H1 (cell line): ENCODE measurements around the gene FBXL12. TPM values are rescaled to one million over a fixed set of nuclear protein-coding genes. Genes with fewer than 3 reads are reported as not detected.
A peak's percentile ranks its signal among the peaks of the same experiment; 100 is the strongest.

ENCODE experiments used
- CTCF ChIA-PET: fragments of 300-600 bp; sonication (Branson Sonifier 250); formaldehyde crosslinking; loops from one replicate; lab custom pipeline; 2021; ENCODE audit not compliant: partially characterized antibody; lab: Charles Lee
- POLR2A ChIA-PET: fragments of 300-600 bp; sonication (Branson Sonifier 250); formaldehyde crosslinking; loops from one replicate; lab custom pipeline; 2021; ENCODE audit warnings: inconsistent platforms; ENCODE audit not compliant: partially characterized antibody; lab: Charles Lee
- DNase-seq, 2 experiments: peaks; one replicate each; pipeline versions ENCODE4 v3.0.0 to v3.0.0-alpha.2; 2010 to 2022; ENCODE audit warnings: low spot score in 2 of 2, low read depth in 1 of 2, mixed read lengths in 1 of 2
- FAIRE-seq: peaks from 2 replicates; lab custom pipeline; 2011; peaks lifted over from hg19 to GRCh38; lab: Jason Lieb, UNC
- H2AFZ ChIP-seq: 2 replicates; pipeline ENCODE4 v1.8.1; 2012; ENCODE audit warnings: low read length, inconsistent platforms
- H2AK5ac ChIP-seq: 2 replicates; pipeline ENCODE4 v1.6.1; 2013; ENCODE audit warnings: low read depth, low read length
- H2BK120ac ChIP-seq: replicated peaks from 2 replicates; pipeline ENCODE3; 2013; ENCODE audit warnings: low read depth, low read length, inconsistent platforms
- H2BK12ac ChIP-seq: 2 replicates; pipeline ENCODE4 v1.6.1; 2013; ENCODE audit warnings: low read depth, low read length
- H2BK15ac ChIP-seq: 2 replicates; pipeline ENCODE4 v1.6.1; 2013; ENCODE audit warnings: low read length
- H2BK20ac ChIP-seq: 2 replicates; pipeline ENCODE4 v1.6.1; 2013; ENCODE audit warnings: low read length
- H2BK5ac ChIP-seq: 2 replicates; pipeline ENCODE4 v1.6.1; 2013; ENCODE audit warnings: low read depth, low read length
- H3K14ac ChIP-seq: 2 replicates; pipeline ENCODE4 v1.6.1; 2013; ENCODE audit warnings: inconsistent platforms; ENCODE audit not compliant: insufficient read length
- H3K18ac ChIP-seq: 2 replicates; pipeline ENCODE4 v1.6.1; 2013; ENCODE audit warnings: low read length; ENCODE audit errors: extremely low read depth
- H3K23ac ChIP-seq: 2 replicates; pipeline ENCODE4 v1.6.1; 2013; ENCODE audit warnings: inconsistent platforms; ENCODE audit not compliant: insufficient read length
- H3K23me2 ChIP-seq: 2 replicates; pipeline ENCODE4 v1.6.1; 2013; ENCODE audit warnings: low read depth, low read length
- H3K27ac ChIP-seq: 2 replicates; pipeline ENCODE4 v1.6.1; 2011; ENCODE audit warnings: low read depth, low read length, inconsistent platforms
- H3K27me3 ChIP-seq, 4 experiments: replicated peaks in 1 of 4; 1 replicate in 1 of 4; 2 replicates in 3 of 4; pipeline versions ENCODE4 v1.6.1 to v1.8.1; 2011 to 2013; ENCODE audit warnings: low read length in 3 of 4, mild to moderate bottlenecking in 3 of 4, inconsistent platforms in 2 of 4, mixed read lengths in 2 of 4, moderate library complexity in 1 of 4; ENCODE audit not compliant: control insufficient read depth in 3 of 4, insufficient read depth in 3 of 4; ENCODE audit errors: extremely low read depth in 1 of 4
- H3K36me3 ChIP-seq, 4 experiments: 2 replicates each; pipeline versions ENCODE4 v1.6.1 to v1.8.1; 2011 to 2013; ENCODE audit warnings: mild to moderate bottlenecking in 4 of 4, low read length in 3 of 4, moderate library complexity in 2 of 4, control low read depth in 1 of 4, inconsistent platforms in 1 of 4; ENCODE audit not compliant: insufficient read depth in 4 of 4, control insufficient read depth in 2 of 4
- H3K4ac ChIP-seq: replicated peaks from 2 replicates; pipeline ENCODE3; 2013; ENCODE audit warnings: low read length, low read depth, mixed read lengths, inconsistent platforms; ENCODE audit not compliant: insufficient read length
- H3K4me1 ChIP-seq, 4 experiments: replicated peaks in 1 of 4; 1 replicate in 1 of 4; 2 replicates in 3 of 4; pipeline versions ENCODE4 v1.6.1 to v1.8.1; 2011 to 2013; ENCODE audit warnings: low read length in 3 of 4, inconsistent platforms in 2 of 4, mixed read lengths in 1 of 4; ENCODE audit not compliant: insufficient read depth in 4 of 4, control insufficient read depth in 3 of 4
- H3K4me2 ChIP-seq, 2 experiments: 2 replicates each; pipeline versions ENCODE4 v1.6.1 to v1.8.1; 2011 to 2013; ENCODE audit warnings: low read depth in 2 of 2, low read length in 2 of 2, control low read depth in 1 of 2, inconsistent platforms in 1 of 2, mild to moderate bottlenecking in 1 of 2; ENCODE audit not compliant: insufficient read depth in 1 of 2
- H3K4me3 ChIP-seq, 4 experiments: fragments of 200-600, 300-600 bp in 1 of 4; sonication (generic), shearing (Covaris generic), sonication (Bioruptor Twin) in 1 of 4; 2 replicates each; pipeline versions ENCODE4 v1.5.1 to v1.8.1; 2011 to 2016; ENCODE audit warnings: low read length in 4 of 4, low read depth in 3 of 4, control low read depth in 2 of 4, inconsistent platforms in 2 of 4, mild to moderate bottlenecking in 2 of 4, mixed read lengths in 1 of 4, moderate library complexity in 1 of 4; ENCODE audit not compliant: insufficient read depth in 2 of 4; ENCODE audit errors: extremely low read depth in 1 of 4
- H3K56ac ChIP-seq: replicated peaks from 2 replicates; pipeline ENCODE3; 2013; ENCODE audit warnings: low read depth, mild to moderate bottlenecking, mixed read lengths, low read length, inconsistent platforms; ENCODE audit not compliant: insufficient read length
- H3K79me1 ChIP-seq: 2 replicates; pipeline ENCODE4 v1.6.1; 2013; ENCODE audit warnings: low read depth, low read length, control low read depth
- H3K79me2 ChIP-seq, 2 experiments: 2 replicates each; pipeline versions ENCODE4 v1.6.1 to v1.8.1; 2012 to 2013; ENCODE audit warnings: low read length in 2 of 2, mild to moderate bottlenecking in 2 of 2, inconsistent platforms in 1 of 2; ENCODE audit not compliant: insufficient read depth in 2 of 2, control insufficient read depth in 1 of 2
- H3K9ac ChIP-seq, 4 experiments: replicated peaks in 1 of 4; 1 replicate in 1 of 4; 2 replicates in 3 of 4; pipeline versions ENCODE4 v1.6.1 to v1.8.1; 2011 to 2013; ENCODE audit warnings: low read depth in 3 of 4, low read length in 3 of 4, control low read depth in 2 of 4, mild to moderate bottlenecking in 2 of 4, moderate library complexity in 2 of 4, inconsistent platforms in 1 of 4; ENCODE audit errors: extremely low read depth in 1 of 4
- H3K9me3 ChIP-seq, 2 experiments: 2 replicates each; pipeline versions ENCODE4 v1.6.1 to v1.8.1; 2012 to 2013; ENCODE audit warnings: mild to moderate bottlenecking in 2 of 2, moderate library complexity in 2 of 2, control low read depth in 1 of 2, inconsistent platforms in 1 of 2, low read depth in 1 of 2, low read length in 1 of 2, mixed read lengths in 1 of 2; ENCODE audit not compliant: insufficient read depth in 2 of 2
- H4K20me1 ChIP-seq, 2 experiments: replicated peaks in 1 of 2; 2 replicates each; pipeline versions ENCODE3 to v1.8.1; 2011 to 2013; ENCODE audit warnings: inconsistent platforms in 2 of 2, low read length in 2 of 2, mild to moderate bottlenecking in 1 of 2; ENCODE audit not compliant: insufficient read depth in 2 of 2, control insufficient read depth in 1 of 2
- H4K5ac ChIP-seq: 2 replicates; pipeline ENCODE4 v1.6.1; 2013; ENCODE audit warnings: low read length, low read depth, mixed read lengths, inconsistent platforms; ENCODE audit not compliant: insufficient read length
- H4K8ac ChIP-seq: 2 replicates; pipeline ENCODE4 v1.8.0; 2013; ENCODE audit warnings: mild to moderate bottlenecking, moderate library complexity, low read length, inconsistent platforms; ENCODE audit not compliant: insufficient read depth; ENCODE audit errors: extremely low read depth
- H4K91ac ChIP-seq: replicated peaks from 2 replicates; pipeline ENCODE3; 2013; ENCODE audit warnings: low read length, mixed read lengths, inconsistent platforms; ENCODE audit not compliant: insufficient read length
- ATF2 ChIP-seq: IDR thresholded peaks from 2 replicates; pipeline ENCODE4 v1.6.1; 2012; ENCODE audit warnings: low read length, inconsistent platforms
- HDAC6 ChIP-seq: IDR thresholded peaks from one replicate; pipeline ENCODE4 v1.7.1; 2012; ENCODE audit warnings: low read depth, mild to moderate bottlenecking, inconsistent platforms, low read length, moderate library complexity
- KDM4A ChIP-seq: IDR thresholded peaks from one replicate; pipeline ENCODE4 v1.7.1; 2012; ENCODE audit warnings: low read depth, mild to moderate bottlenecking, moderate library complexity, low read length, inconsistent platforms; ENCODE audit not compliant: severe bottlenecking
- PHF8 ChIP-seq: fragments of 200-600 bp; sonication (generic); conservative IDR thresholded peaks from 2 replicates; pipeline ENCODE4 v1.7.1; 2012; ENCODE audit warnings: low read depth, mild to moderate bottlenecking, inconsistent platforms, low read length, moderate library complexity
- RAD21 ChIP-seq, 2 experiments: IDR thresholded peaks in 1 of 2; conservative IDR thresholded peaks in 1 of 2; 2 replicates each; pipeline ENCODE4 v1.6.1; 2011; ENCODE audit warnings: low read depth in 2 of 2, low read length in 2 of 2, improper control_type of control experiment in 1 of 2, inconsistent platforms in 1 of 2, mild to moderate bottlenecking in 1 of 2, moderate library complexity in 1 of 2
- TAF7 ChIP-seq: optimal IDR thresholded peaks from 2 replicates; pipeline ENCODE3; 2011; ENCODE audit warnings: low read depth, mild to moderate bottlenecking, inconsistent platforms, low read length, moderate library complexity, borderline replicate concordance
- YY1 ChIP-seq: IDR thresholded peaks from 2 replicates; pipeline ENCODE4 v1.6.1; 2011; ENCODE audit warnings: low read depth, mild to moderate bottlenecking, low read length
- WGBS, 2 experiments: shearing (Covaris generic) in 1 of 2; methylation state at CpG; one replicate each; pipeline versions ENCODE4 v1.1.6 to v1.1.7; 2013 to 2015; ENCODE audit warnings: low lambda C conversion rate in 2 of 2, mixed read lengths in 2 of 2, inconsistent platforms in 1 of 2, low coverage in 1 of 2, missing lambda C conversion rate in 1 of 2; ENCODE audit not compliant: insufficient replicate concordance in 2 of 2, insufficient coverage in 1 of 2, insufficient read length in 1 of 2; ENCODE audit errors: extremely low coverage in 1 of 2, missing lambda C conversion rate in 1 of 2; 5-methylcytosine and 5-hydroxymethylcytosine counted together
- polyA plus RNA-seq, 7 experiments: library from polyadenylated mRNA; depleted of rRNA in 3 of 7; stranded (reverse) in 5 of 7; unstranded in 2 of 7; fragments of >200 nt in 5 of 7; fragments of 200-250 nt in 2 of 7; gene quantifications; 1 replicate in 5 of 7; 2 replicates in 1 of 7; 4 replicates in 1 of 7; pipeline versions ENCODE4 v1.2.1 to v1.2.3, GENCODE V29; 2011 to 2013; ENCODE audit warnings: missing spikeins in 2 of 7, mixed read lengths in 2 of 7
- total RNA-seq: library from RNA; stranded (reverse); fragmentation: NEBNext Ultra II Directional; extraction: Animal tissue kit (Norgen Biotek cat#: 25700); gene quantifications from 2 replicates; pipeline ENCODE4 v1.2.1, GENCODE V29; 2021

The FBXL12 gene
- total and polyA plus RNA-seq, 2 of the 8 experiments (the other 6 are each of a cell fraction or from before 2014, with no cell fraction given), result 24.6 to 62.3 TPM

- peak; percentile 39 for FAIRE-seq
- H3K14ac ChIP-seq, result peak within 1 kb of the TSS; percentile 52
- TF ChIP-seq ATF2, result no peak
- no peak for TF ChIP-seq HDAC6
- peak; percentile 51 for TF ChIP-seq TAF7
- no peak for TF ChIP-seq KDM4A
- 0 out of 2 replicates have a peak, but pooled peaks have one; percentile 30 for TF ChIP-seq YY1
- TF ChIP-seq PHF8, result peak; percentile 82
- peak in 1 of 2 experiments; percentile 6; a peak in 3 of 4 replicates for TF ChIP-seq RAD21 (IDR thresholded peaks at IDR 0.05 in 1 of 2, conservative IDR thresholded peaks at IDR 0.05 in 1 of 2; ENCODE audit: low read depth in 2 of 2, low read length in 2 of 2)
Observed at GRCh38 chr19:9768175-9769112, 50.4 kb downstream of the FBXL12 start, which contains the start of gene ZNF846. TSS of gene ZNF846 (minus strand) at chr19:9768738. CDS start at chr19:9764950, 3,788 bp downstream.

More at GRCh38 chr19:9768175-9769112, 50.4 kb downstream of the FBXL12 start, which contains the start of gene ZNF846:
- H2BK120ac ChIP-seq, result peak within 1 kb of the TSS; percentile 9
- H3K23me2 ChIP-seq, result peaks cover 8% of the 10 kb centered on the region; the same call in 1 of the 2 replicates
- H3K56ac ChIP-seq, result peak within 1 kb of the TSS; percentile 71
- H3K9ac ChIP-seq, result peak within 1 kb of the TSS; percentile 8 to 95 (median 74)
- H3K36me3 ChIP-seq, result peaks cover 0 to 5% (median 0%) of the 10 kb centered on the region in 4 experiments; a peak in 1 of 8 replicates
- H3K4me1 ChIP-seq, result no peaks in the 10 kb centered on the region
- no peaks in the 10 kb centered on the region for H3K79me2 ChIP-seq
- peak within 1 kb of the TSS; percentile 79 to 88 for H3K4me2 ChIP-seq
- peak within 1 kb of the TSS; percentile 99 for H4K5ac ChIP-seq
- CTCF ChIA-PET, result interaction anchor here (0.6 to 2.0 kb wide), 4 partner anchors 14 to 1512 kb away, joined by 3 to 5 read pairs (median 4); no protein-coding TSS in a partner anchor
- no peaks in the 10 kb centered on the region for H4K20me1 ChIP-seq
- peak within 1 kb of the TSS; percentile 97 for H3K4ac ChIP-seq
- no peaks in the 10 kb centered on the region for H3K79me1 ChIP-seq
- H2AFZ ChIP-seq, result peak within 1 kb of the TSS; percentile 85; the same call in 1 of the 2 replicates
- H2BK20ac ChIP-seq, result no peak within 1 kb of the TSS
- peak within 1 kb of the TSS; percentile 51 to 90 (median 86) for H3K4me3 ChIP-seq
- H4K91ac ChIP-seq, result peak within 1 kb of the TSS; percentile 97
- peak within 1 kb of the TSS; percentile 99 for H4K8ac ChIP-seq
- WGBS, 2 experiments, result 1% methylated on average over 50 of the region's 65 CpGs; no CpG with 5 or more reads in 1 of the 2 experiments
- H3K23ac ChIP-seq, result no peak within 1 kb of the TSS
- POLR2A ChIA-PET, result interaction anchor here (0.6 to 1.7 kb wide), 13 partner anchors 9 to 147 kb away, joined by 3 to 11 read pairs (median 4); partner anchors contain the start of gene UBL5
- H2BK5ac ChIP-seq, result peak within 1 kb of the TSS; percentile 88
- peak; percentile 90 to 93 for DNase-seq
- H2BK15ac ChIP-seq, result peak within 1 kb of the TSS; percentile 46; the same call in 1 of the 2 replicates
- H2AK5ac ChIP-seq, result no peak within 1 kb of the TSS
- no peaks in the 10 kb centered on the region for H3K27me3 ChIP-seq
- peak within 1 kb of the TSS; percentile 90; the same call in 1 of the 2 replicates for H2BK12ac ChIP-seq
- peaks cover 2 to 7% of the 10 kb centered on the region in 2 experiments; a peak in 1 of 4 replicates for H3K9me3 ChIP-seq
- peak within 1 kb of the TSS; percentile 96 for H3K18ac ChIP-seq
- peak within 1 kb of the TSS; percentile 80 for H3K27ac ChIP-seq
